OCI-LY7 (cell line): Measurements from ENCODE around the gene SKIDA1. TPM values are rescaled to one million over a fixed set of nuclear protein-coding genes. Genes with fewer than 3 reads are reported as not detected.

Experiments
- BruUV-seq: library from RNA; stranded (reverse); fragments of 400-500 nt; replicated peaks from 2 replicates; lab custom pipeline; 2021; lab: Mats Ljungman, UMichigan
- CTCF ChIA-PET: fragments of 300-600 bp; sonication (Branson Sonifier 250); formaldehyde crosslinking; loops from one replicate; lab custom pipeline; 2022; ENCODE audit warnings: antibody characterized with exemption; ENCODE audit not compliant: unreplicated experiment; lab: Charles Lee
- POLR2A ChIA-PET: fragments of 300-600 bp; sonication (Branson Sonifier 250); formaldehyde crosslinking; loops from one replicate; lab custom pipeline; 2022; ENCODE audit warnings: antibody characterized with exemption; lab: Charles Lee
- DNase-seq: peaks from one replicate; pipeline ENCODE4 v3.0.0-alpha.2; 2015; ENCODE audit warnings: low spot score
- H2AFZ ChIP-seq: fragments of 200-600 bp; sonication (generic), shearing (Covaris generic); 2 replicates; pipeline ENCODE4 v1.6.1; 2014; ENCODE audit warnings: mild to moderate bottlenecking, antibody characterized with exemption, low read length, moderate library complexity
- H3K27ac ChIP-seq: fragments of 200-600 bp; sonication (generic); 2 replicates; pipeline ENCODE4 v1.5.1; 2014; ENCODE audit warnings: mixed run types, low read depth, mild to moderate bottlenecking, moderate library complexity, low read length, inconsistent platforms; ENCODE audit not compliant: poor library complexity, severe bottlenecking
- H3K36me3 ChIP-seq: fragments of 200-600 bp; sonication (generic); 2 replicates; pipeline ENCODE4 v1.6.1; 2014; ENCODE audit warnings: mild to moderate bottlenecking, antibody characterized with exemption, low read length, moderate library complexity, mixed read lengths; ENCODE audit not compliant: insufficient read depth
- H3K4me1 ChIP-seq: fragments of 200-600 bp; sonication (generic); 2 replicates; pipeline ENCODE4 v1.5.1; 2014; ENCODE audit warnings: mild to moderate bottlenecking, low read length; ENCODE audit not compliant: insufficient read depth, poor library complexity, severe bottlenecking
- H3K4me2 ChIP-seq: fragments of 200-600 bp; sonication (generic); 2 replicates; pipeline ENCODE4 v1.6.1; 2014; ENCODE audit warnings: mild to moderate bottlenecking, low read length
- H3K4me3 ChIP-seq: fragments of 200-600 bp; sonication (generic); 2 replicates; pipeline ENCODE4 v1.5.1; 2014; ENCODE audit warnings: mild to moderate bottlenecking, low read depth, low read length; ENCODE audit not compliant: poor library complexity, severe bottlenecking
- H3K79me2 ChIP-seq: fragments of 200-600 bp; sonication (generic); 2 replicates; pipeline ENCODE4 v1.6.1; 2016; ENCODE audit warnings: low read depth, mild to moderate bottlenecking, low read length, moderate library complexity, mixed read lengths; ENCODE audit not compliant: insufficient read depth
- H3K9me2 ChIP-seq: fragments of 200-600 bp; sonication (generic); 2 replicates; pipeline ENCODE4 v1.6.1; 2016; ENCODE audit warnings: mild to moderate bottlenecking, low read length, mixed read lengths; ENCODE audit not compliant: insufficient read depth
- H3K9me3 ChIP-seq: fragments of 200-600 bp; sonication (generic); 2 replicates; pipeline ENCODE4 v1.6.1; 2014; ENCODE audit warnings: mild to moderate bottlenecking, mixed run types, low read length, mixed read lengths
- H4K20me1 ChIP-seq: fragments of 200-600 bp; sonication (generic); 2 replicates; pipeline ENCODE4 v1.6.1; 2014; ENCODE audit warnings: mild to moderate bottlenecking, antibody characterized with exemption, low read length, moderate library complexity, mixed read lengths; ENCODE audit not compliant: insufficient read depth
- CTCF ChIP-seq: fragments of 200-600 bp; sonication (generic); conservative IDR thresholded peaks from 2 replicates; pipeline ENCODE4 v1.5.1; 2014; ENCODE audit warnings: mild to moderate bottlenecking, antibody characterized with exemption, low read length, moderate library complexity, mixed read lengths
- EZH2phosphoT487 ChIP-seq: fragments of 200-600 bp; sonication (generic); IDR thresholded peaks from 2 replicates; pipeline ENCODE4 v1.6.1; 2018; ENCODE audit warnings: low read depth, borderline replicate concordance, mild to moderate bottlenecking, mixed run types, antibody characterized with exemption, low read length, moderate library complexity, mixed read lengths
- intact Hi-C: fragments of 100-400 bp; cut with micrococcal nuclease; formaldehyde crosslinking; loops from one replicate; pipeline ENCODE4 v1.10.0; 2022; ENCODE audit not compliant: unreplicated experiment
- total RNA-seq, 2 experiments: library from RNA; depleted of rRNA in 1 of 2; stranded (reverse); fragments of >200 nt in 1 of 2; shearing (Covaris generic) in 1 of 2; gene quantifications; 2 replicates each; pipeline ENCODE4 v1.2.3, GENCODE V29; 2014 to 2022

Gene SKIDA1
- total RNA-seq, 2 experiments from 2014 or later, result not detected

GRCh38 chr10:21510241-21511094, 15.0 kb downstream of the SKIDA1 start:
- Histone ChIP-seq H3K27ac (no peak overlapping the region), H3K4me1 (no peaks in the 10 kb centered on the region), H3K4me3 (no peak overlapping the region), H3K9me3 (no peaks in the 10 kb centered on the region), H3K9me2 (no peaks in the 10 kb centered on the region), H3K36me3 (no peaks in the 10 kb centered on the region), H3K4me2 (no peak overlapping the region), H3K79me2 (no peaks in the 10 kb centered on the region), H4K20me1 (no peaks in the 10 kb centered on the region), H2AFZ (no peak overlapping the region)
- intact Hi-C loops, result no loop called here
- ChIA-PET CTCF (no interaction called here), POLR2A (interaction anchor here (0.7 to 1.0 kb wide), 2 partner anchors 10 to 163 kb away, joined by 3 to 4 read pairs; no protein-coding TSS in a partner anchor)
- no peak for DNase-seq
- no TSS peak for BruUV-seq
- TF ChIP-seq CTCF (no peak), EZH2phosphoT487 (no peak)

GRCh38 chr10:21509341-21510240, 15.9 kb downstream of the SKIDA1 start:
- no peak for DNase-seq
- Histone ChIP-seq H3K9me3 (no peaks in the 10 kb centered on the region), H3K9me2 (no peaks in the 10 kb centered on the region), H3K4me3 (no peak overlapping the region), H3K4me1 (no peaks in the 10 kb centered on the region), H3K79me2 (no peaks in the 10 kb centered on the region), H3K36me3 (no peaks in the 10 kb centered on the region), H3K4me2 (no peak overlapping the region), H4K20me1 (no peaks in the 10 kb centered on the region), H3K27ac (no peak overlapping the region), H2AFZ (no peak overlapping the region)
- CTCF ChIA-PET, result no interaction called here
- intact Hi-C loops, result no loop called here
- no TSS peak for BruUV-seq
- POLR2A ChIA-PET, result interaction anchor here (0.6 kb wide), 1 partner anchor 649 kb away, joined by 4 read pairs; no protein-coding TSS in a partner anchor
- TF ChIP-seq CTCF (no peak), EZH2phosphoT487 (no peak)
